IMR-90 (cell line): ENCODE results near the gene EGFR. TPM values are rescaled to one million over a fixed set of nuclear protein-coding genes. Genes with fewer than 3 reads are reported as not detected.

Experiments used
- ATAC-seq: fragments of 200-7000 bp; cut with Tn5 transposase; 2 replicates; pipeline ENCODE4 v1.9.1; 2020; ENCODE audit warnings: low read depth, mild to moderate bottlenecking, moderate library complexity
- BruUV-seq: library from RNA; stranded (reverse); fragments of 400-500 nt; replicated peaks from 2 replicates; lab custom pipeline; 2021; lab: Mats Ljungman, UMichigan
- CTCF ChIA-PET: fragments of 300-600 bp; formaldehyde crosslinking; extraction: SDS; loops from one replicate; lab custom pipeline; 2021; ENCODE audit warnings: antibody characterized with exemption; lab: Yijun Ruan, JAX
- POLR2A ChIA-PET: fragments of 300-600 bp; sonication (Branson Sonifier 250); formaldehyde crosslinking; loops from one replicate; lab custom pipeline; 2022; ENCODE audit warnings: antibody characterized with exemption; ENCODE audit not compliant: unreplicated experiment; lab: Charles Lee
- DNase-seq: peaks from one replicate; pipeline ENCODE4 v3.0.0; 2013
- H2AFZ ChIP-seq: replicated peaks from 2 replicates; pipeline ENCODE3; 2013; ENCODE audit warnings: low read length, mild to moderate bottlenecking; ENCODE audit not compliant: poor library complexity
- H2AK5ac ChIP-seq: 2 replicates; pipeline ENCODE4 v1.6.1; 2013; ENCODE audit warnings: low read depth, low read length, inconsistent platforms
- H2AK9ac ChIP-seq: replicated peaks from 2 replicates; pipeline ENCODE3; 2013; ENCODE audit warnings: mild to moderate bottlenecking, low read depth, low read length, moderate library complexity; ENCODE audit not compliant: poor library complexity
- H2BK120ac ChIP-seq: 2 replicates; pipeline ENCODE4 v1.6.1; 2013; ENCODE audit warnings: low read depth, low read length, inconsistent platforms
- H2BK15ac ChIP-seq: 3 replicates; pipeline ENCODE4 v1.6.1; 2013; ENCODE audit warnings: low read depth, low read length, inconsistent platforms
- H2BK20ac ChIP-seq: 2 replicates; pipeline ENCODE4 v1.6.1; 2013; ENCODE audit warnings: low read depth, mild to moderate bottlenecking, inconsistent platforms, low read length, moderate library complexity
- H2BK5ac ChIP-seq: 2 replicates; pipeline ENCODE4 v1.6.1; 2013; ENCODE audit warnings: mild to moderate bottlenecking, low read depth, low read length, inconsistent platforms; ENCODE audit not compliant: poor library complexity, severe bottlenecking
- H3K14ac ChIP-seq: replicated peaks from 2 replicates; pipeline ENCODE4 v1.6.1; 2013; ENCODE audit warnings: low read depth, low read length, inconsistent platforms
- H3K18ac ChIP-seq: 2 replicates; pipeline ENCODE4 v1.6.1; 2013; ENCODE audit warnings: low read depth, low read length, control low read depth
- H3K23ac ChIP-seq: 2 replicates; pipeline ENCODE4 v1.6.1; 2013; ENCODE audit warnings: low read depth, low read length, inconsistent platforms
- H3K27ac ChIP-seq: 2 replicates; pipeline ENCODE4 v1.5.1; 2013; ENCODE audit warnings: mild to moderate bottlenecking, control low read depth, low read length; ENCODE audit not compliant: insufficient read depth
- H3K27me3 ChIP-seq: 2 replicates; pipeline ENCODE4 v1.6.1; 2013; ENCODE audit warnings: low read length; ENCODE audit not compliant: control insufficient read depth, insufficient read depth
- H3K36me3 ChIP-seq: 2 replicates; pipeline ENCODE4 v1.6.1; 2013; ENCODE audit warnings: low read length, mixed read lengths; ENCODE audit not compliant: control insufficient read depth, insufficient read depth
- H3K4ac ChIP-seq: 2 replicates; pipeline ENCODE4 v1.6.1; 2013; ENCODE audit warnings: low read depth, low read length, inconsistent platforms
- H3K4me1 ChIP-seq: 2 replicates; pipeline ENCODE4 v1.6.1; 2013; ENCODE audit warnings: low read length, mixed read lengths; ENCODE audit not compliant: control insufficient read depth, insufficient read depth
- H3K4me2 ChIP-seq: 2 replicates; pipeline ENCODE4 v1.6.1; 2013; ENCODE audit warnings: low read depth, mild to moderate bottlenecking, control low read depth, low read length, moderate library complexity
- H3K4me3 ChIP-seq: 2 replicates; pipeline ENCODE4 v1.5.1; 2013; ENCODE audit warnings: low read depth, mild to moderate bottlenecking, control low read depth, low read length, moderate library complexity; ENCODE audit not compliant: insufficient read depth
- H3K56ac ChIP-seq: 2 replicates; pipeline ENCODE4 v1.6.1; 2013; ENCODE audit warnings: low read length, inconsistent platforms; ENCODE audit not compliant: insufficient read depth; ENCODE audit errors: extremely low read depth
- H3K79me1 ChIP-seq, 2 experiments: 2 replicates each; pipeline ENCODE4 v1.6.1; 2013; ENCODE audit warnings: low read length in 2 of 2, inconsistent platforms in 1 of 2, low read depth in 1 of 2
- H3K9ac ChIP-seq: 2 replicates; pipeline ENCODE4 v1.6.1; 2013; ENCODE audit warnings: low read depth, low read length, control low read depth
- H3K9me1 ChIP-seq: 2 replicates; pipeline ENCODE4 v1.6.1; 2013; ENCODE audit warnings: low read length, inconsistent platforms; ENCODE audit not compliant: insufficient read depth
- H3K9me3 ChIP-seq: 2 replicates; pipeline ENCODE4 v1.6.1; 2013; ENCODE audit warnings: low read length; ENCODE audit not compliant: control insufficient read depth, insufficient read depth
- H4K20me1 ChIP-seq: 2 replicates; pipeline ENCODE4 v1.6.1; 2013; ENCODE audit warnings: low read length, inconsistent platforms; ENCODE audit not compliant: insufficient read depth
- H4K5ac ChIP-seq: 2 replicates; pipeline ENCODE4 v1.6.1; 2013; ENCODE audit warnings: mild to moderate bottlenecking, low read depth, low read length, control low read depth
- H4K8ac ChIP-seq, 2 experiments: 2 replicates each; pipeline ENCODE4 v1.6.1; 2013; ENCODE audit warnings: low read depth in 2 of 2, low read length in 2 of 2, control low read depth in 1 of 2, inconsistent platforms in 1 of 2
- H4K91ac ChIP-seq: 2 replicates; pipeline ENCODE4 v1.6.1; 2013; ENCODE audit warnings: low read depth, low read length, inconsistent platforms; ENCODE audit not compliant: insufficient read depth
- FOS ChIP-seq: fragments of 150-350 bp; IDR thresholded peaks from 2 replicates; pipeline ENCODE4 v1.6.1; 2016; ENCODE audit warnings: low read depth, low read length
- MAZ ChIP-seq: IDR thresholded peaks from 2 replicates; pipeline ENCODE4 v1.6.1; 2012; ENCODE audit warnings: low read depth, mild to moderate bottlenecking, low read length, improper control_type of control experiment, moderate library complexity, borderline replicate concordance
- NFE2L2 ChIP-seq: fragments of 150-350 bp; IDR thresholded peaks from 2 replicates; pipeline ENCODE4 v1.6.1; 2016; ENCODE audit warnings: low read depth, mild to moderate bottlenecking, low read length
- RFX5 ChIP-seq: IDR thresholded peaks from 2 replicates; pipeline ENCODE4 v1.8.0; 2012; ENCODE audit warnings: low read depth, mild to moderate bottlenecking, low read length, moderate library complexity
- WGBS, 2 experiments: methylation state at CpG; one replicate each; pipeline versions ENCODE4 v1.1.5 to v1.1.7; 2013; ENCODE audit warnings: missing lambda C conversion rate in 2 of 2; ENCODE audit not compliant: insufficient read length in 1 of 2; ENCODE audit errors: extremely low coverage in 2 of 2; 5-methylcytosine and 5-hydroxymethylcytosine counted together
- dilution Hi-C: fragments of 300-500 bp; cut with HindIII; formaldehyde crosslinking; loops from one replicate; pipeline ENCODE4 v1.14.3; 2018; ENCODE audit warnings: low sequenced_read_pairs; ENCODE audit not compliant: unreplicated experiment
- in situ Hi-C: fragments of 300-500 bp; cut with MboI; formaldehyde crosslinking; loops from 3 replicates; pipeline ENCODE4 v1.14.3; 2019; ENCODE audit warnings: low sequenced_read_pairs, inconsistent platforms, mixed read lengths
- intact Hi-C: fragments of 100-400 bp; cut with micrococcal nuclease; formaldehyde crosslinking; loops from 2 replicates; pipeline ENCODE4 v1.10.0; 2022
- polyA plus RNA-seq, 3 experiments: library from polyadenylated mRNA; depleted of rRNA; stranded (reverse); fragments of >200 nt; gene quantifications; 2 replicates each; pipeline ENCODE4 v1.2.3, GENCODE V29; 2012; ENCODE audit warnings: low replicate concordance in 1 of 3
- total RNA-seq: library from RNA; depleted of rRNA; stranded (reverse); fragments of >200 nt; gene quantifications from 2 replicates; pipeline ENCODE4 v1.2.3, GENCODE V29; 2012
- TF ChIP-seq, protein P1 (sequence below): fragments of 150-350 bp; IDR thresholded peaks from 2 replicates; pipeline ENCODE4 v1.6.1; 2016; ENCODE audit warnings: low read depth, mild to moderate bottlenecking, low read length, moderate library complexity, borderline replicate concordance

EGFR gene
- total and polyA plus RNA-seq, 2 of the 4 experiments (the other 2 are of a cell fraction) = 36.9 to 60.4 TPM

DNA sequence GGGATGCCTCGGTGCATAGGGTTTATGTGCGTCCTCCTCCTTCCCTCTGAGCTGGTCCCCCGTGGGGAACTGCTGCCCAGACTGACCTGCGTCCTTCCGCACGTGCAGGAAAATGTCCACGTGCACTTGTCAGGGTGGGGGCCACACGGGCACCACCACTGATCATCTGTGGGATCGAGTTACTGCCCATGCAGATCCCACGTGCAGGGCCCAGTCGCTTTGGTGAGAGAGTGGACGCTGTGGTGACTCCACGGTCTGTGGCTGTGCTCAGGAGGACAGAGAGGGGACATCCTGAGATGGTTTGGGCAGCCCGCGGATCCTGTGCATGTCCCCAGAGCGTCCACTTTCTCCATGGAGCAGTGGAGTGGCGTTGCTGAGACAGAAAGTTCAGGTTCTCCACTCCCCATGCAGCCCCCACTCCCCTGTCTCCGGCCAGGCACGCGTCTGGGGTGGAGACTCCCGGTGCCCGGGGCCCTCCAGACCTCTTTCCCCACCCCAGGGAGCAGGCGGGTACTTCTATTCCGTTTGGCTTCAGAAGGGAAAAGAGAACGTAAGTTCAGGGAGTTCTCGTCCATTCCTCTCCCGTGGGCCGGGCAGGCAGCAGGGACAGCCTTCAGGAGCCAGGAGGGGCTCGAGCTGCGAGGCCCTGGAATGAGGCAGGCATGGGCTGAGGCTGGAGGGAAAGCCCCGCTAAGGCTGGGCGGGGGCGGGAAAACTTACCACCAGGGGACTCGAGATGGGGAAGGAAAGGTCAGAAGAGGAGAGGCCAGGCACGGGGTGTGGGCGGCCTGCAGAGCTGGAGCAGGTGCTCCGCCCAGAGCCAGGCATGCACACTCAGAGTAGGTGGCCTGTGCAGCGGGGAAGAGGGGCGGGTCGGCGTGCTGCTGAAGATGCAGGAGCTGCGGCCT is 59.9 kb downstream of the EGFR start:
- DNase-seq (no peak), ATAC-seq (no peak)
- peaks cover 32% of the 10 kb centered on the region for H4K20me1 ChIP-seq
- no peak overlapping the region for H3K4me2 ChIP-seq
- POLR2A ChIA-PET = no interaction called here
- intact Hi-C loops = no loop called here
- TF ChIP-seq, protein P1, sequence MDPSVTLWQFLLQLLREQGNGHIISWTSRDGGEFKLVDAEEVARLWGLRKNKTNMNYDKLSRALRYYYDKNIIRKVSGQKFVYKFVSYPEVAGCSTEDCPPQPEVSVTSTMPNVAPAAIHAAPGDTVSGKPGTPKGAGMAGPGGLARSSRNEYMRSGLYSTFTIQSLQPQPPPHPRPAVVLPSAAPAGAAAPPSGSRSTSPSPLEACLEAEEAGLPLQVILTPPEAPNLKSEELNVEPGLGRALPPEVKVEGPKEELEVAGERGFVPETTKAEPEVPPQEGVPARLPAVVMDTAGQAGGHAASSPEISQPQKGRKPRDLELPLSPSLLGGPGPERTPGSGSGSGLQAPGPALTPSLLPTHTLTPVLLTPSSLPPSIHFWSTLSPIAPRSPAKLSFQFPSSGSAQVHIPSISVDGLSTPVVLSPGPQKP = no peak
- TF ChIP-seq FOS = no peak
- TF ChIP-seq RFX5 = no peak
- TF ChIP-seq NFE2L2 = no peak
- TF ChIP-seq MAZ = no peak
- H2BK20ac ChIP-seq = no peak overlapping the region
- dilution Hi-C loops = no loop called here
- H4K91ac ChIP-seq = 0 out of 2 replicates have a peak overlapping the region, but pooled peaks have one; percentile 4
- in situ Hi-C loops = no loop called here
- H2BK5ac ChIP-seq = peak overlapping the region; percentile 27
- H3K14ac ChIP-seq = peak overlapping the region; percentile 31; the same call in 1 of the 2 replicates
- no peak overlapping the region for H3K56ac ChIP-seq
- H3K23ac ChIP-seq = no peak overlapping the region
- BruUV-seq = no TSS peak
- H3K27ac ChIP-seq = no peak overlapping the region
- H2AK9ac ChIP-seq = no peak overlapping the region
- H3K9ac ChIP-seq = no peak overlapping the region
- H4K8ac ChIP-seq = no peak overlapping the region; a peak in 1 of 4 replicates
- H3K36me3 ChIP-seq = peaks cover 7% of the 10 kb centered on the region
- no peak overlapping the region for H2BK15ac ChIP-seq
- H3K4me1 ChIP-seq = peaks cover 33% of the 10 kb centered on the region
- H3K9me1 ChIP-seq = peaks cover 41% of the 10 kb centered on the region
- no peak overlapping the region for H3K4me3 ChIP-seq
- H3K79me1 ChIP-seq = peaks cover 35 to 92% of the 10 kb centered on the region in 2 experiments
- H3K18ac ChIP-seq = peak overlapping the region; percentile 9; the same call in 1 of the 2 replicates
- 95% methylated on average over 21 of the region's 42 CpGs; no CpG with 5 or more reads in 1 of the 2 experiments for WGBS, 2 experiments
- H2AK5ac ChIP-seq = peak overlapping the region; percentile 35
- no peak overlapping the region for H2BK120ac ChIP-seq
- no peak overlapping the region for H2AFZ ChIP-seq
- CTCF ChIA-PET = no interaction called here
- H3K27me3 ChIP-seq = no peaks in the 10 kb centered on the region
- no peak overlapping the region for H3K4ac ChIP-seq
- no peaks in the 10 kb centered on the region for H3K9me3 ChIP-seq
- no peak overlapping the region for H4K5ac ChIP-seq
